Measurements from ENCODE around the gene INTS6L. TPM values are rescaled to one million over a fixed set of nuclear protein-coding genes. Genes with fewer than 3 reads are reported as not detected.

The INTS6L gene
- total and polyA plus RNA-seq, 7 donors = 0.38 to 1.2 (median 0.81) TPM

GRCh38 chrX:135528254-135528653 is 7.8 kb downstream of the INTS6L start:
- Histone ChIP-seq H3K36me3 (ENCODE audit: insufficient read depth in 1 of 2, low read depth in 1 of 2) (no peaks in the 10 kb centered on the region), H3K27me3 (ENCODE audit: insufficient read depth in 3 of 3, low read length in 2 of 3) (peaks cover 0 to 9% (median 0%) of the 10 kb centered on the region in 3 donors), H3K4me3 (no peak overlapping the region), H3K27ac (no peak overlapping the region), H3K9me3 (no peaks in the 10 kb centered on the region), H3K4me1 (no peaks in the 10 kb centered on the region)
- DNase-seq (no peak), ATAC-seq (no peak)
- TF ChIP-seq CTCF (IDR thresholded peaks at IDR 0.05) = no peak
- intact Hi-C loops (cut with DNase I) = no loop called here
- 59 to 78% (median 71%) methylated on average over 5 of the region's 5 CpGs for WGBS, 3 donors

GRCh38 chrX:135528756-135529155 is 8.3 kb downstream of the INTS6L start:
- TF ChIP-seq CTCF (IDR thresholded peaks at IDR 0.05) = no peak
- no peaks in the 10 kb centered on the region for H3K9me3 ChIP-seq
- 62 to 93% (median 92%) methylated on average over 3 of the region's 3 CpGs for WGBS, 3 donors
- no peak for DNase-seq
- no peak overlapping the region for H3K27ac ChIP-seq
- H3K4me1 ChIP-seq = no peaks in the 10 kb centered on the region
- ATAC-seq = no peak
- H3K36me3 ChIP-seq (ENCODE audit: insufficient read depth in 1 of 2, low read depth in 1 of 2) = no peaks in the 10 kb centered on the region
- peaks cover 0 to 9% (median 0%) of the 10 kb centered on the region in 3 donors for H3K27me3 ChIP-seq (ENCODE audit: insufficient read depth in 3 of 3, low read length in 2 of 3)
- intact Hi-C loops (cut with DNase I) = no loop called here
- no peak overlapping the region for H3K4me3 ChIP-seq

- H3K9me3 ChIP-seq = no peaks in the 10 kb centered on the region
- no peak overlapping the region for H3K27ac ChIP-seq
- ATAC-seq (no peak), DNase-seq (no peak)
- H3K4me3 ChIP-seq = no peak overlapping the region
- no peak for TF ChIP-seq CTCF (IDR thresholded peaks at IDR 0.05)
- H3K27me3 ChIP-seq (ENCODE audit: insufficient read depth in 3 of 3, low read length in 2 of 3) = peaks cover 0 to 9% (median 0%) of the 10 kb centered on the region in 3 donors
- WGBS, 3 donors = 74 to 100% (median 97%) methylated on average over 1 of the region's 1 CpG
- no peaks in the 10 kb centered on the region for H3K36me3 ChIP-seq (ENCODE audit: insufficient read depth in 1 of 2, low read depth in 1 of 2)
- H3K4me1 ChIP-seq = no peaks in the 10 kb centered on the region
- intact Hi-C loops (cut with DNase I) = no loop called here
These were observed 9.6 kb downstream of the INTS6L start for GRCh38 chrX:135530097-135530496.

- H3K9me3 ChIP-seq = no peaks in the 10 kb centered on the region
- H3K4me3 ChIP-seq = no peak overlapping the region
- H3K4me1 ChIP-seq = no peaks in the 10 kb centered on the region
- no peak for DNase-seq
- no peak for ATAC-seq
- no peaks in the 10 kb centered on the region for H3K36me3 ChIP-seq (ENCODE audit: insufficient read depth in 1 of 2, low read depth in 1 of 2)
- 62 to 100% (median 87%) methylated on average over 1 of the region's 1 CpG for WGBS, 3 donors
- no peak overlapping the region for H3K27ac ChIP-seq
- intact Hi-C loops (cut with DNase I) = no loop called here
- TF ChIP-seq CTCF (IDR thresholded peaks at IDR 0.05) = no peak
- peaks cover 0 to 3% (median 0%) of the 10 kb centered on the region in 3 donors for H3K27me3 ChIP-seq (ENCODE audit: insufficient read depth in 3 of 3, low read length in 2 of 3)
These were observed 11.4 kb downstream of the INTS6L start for GRCh38 chrX:135531813-135532212.
